Hepatocyte (in vitro differentiated cells): ENCODE measurements around the gene NDRG2. TPM values are rescaled to one million over a fixed set of nuclear protein-coding genes. Genes with fewer than 3 reads are reported as not detected.
A peak's percentile ranks its signal among the peaks of the same experiment; 100 is the strongest.

Experiments used
- DNase-seq: peaks from one replicate; pipeline ENCODE4 v3.0.0-alpha.2; 2016; ENCODE audit warnings: low spot score
- H2AFZ ChIP-seq: fragments of 200-600 bp; sonication (generic); 2 replicates; pipeline ENCODE4 v1.6.0; 2016; ENCODE audit warnings: antibody characterized with exemption, mild to moderate bottlenecking
- H3K27ac ChIP-seq: fragments of 200-600 bp; sonication (generic); 2 replicates; pipeline ENCODE4 v1.5.1; 2016; ENCODE audit warnings: mild to moderate bottlenecking
- H3K27me3 ChIP-seq: fragments of 200-600 bp; sonication (generic); 2 replicates; pipeline ENCODE4 v1.6.1; 2016
- H3K36me3 ChIP-seq: fragments of 200-600 bp; sonication (generic); replicated peaks from 2 replicates; pipeline ENCODE4 v1.5.1; 2016; ENCODE audit warnings: low read depth; ENCODE audit not compliant: insufficient read depth
- H3K4me1 ChIP-seq: fragments of 200-600 bp; sonication (generic); 2 replicates; pipeline ENCODE4 v1.5.1; 2016; ENCODE audit warnings: mild to moderate bottlenecking, moderate library complexity; ENCODE audit not compliant: insufficient read depth
- H3K4me2 ChIP-seq: fragments of 200-600 bp; sonication (generic); 2 replicates; pipeline ENCODE4 v1.6.0; 2016
- H3K4me3 ChIP-seq: fragments of 200-600 bp; sonication (generic); 2 replicates; pipeline ENCODE4 v1.5.1; 2016; ENCODE audit warnings: mild to moderate bottlenecking
- H3K79me2 ChIP-seq: fragments of 200-600 bp; sonication (generic); 2 replicates; pipeline ENCODE4 v1.6.0; 2017; ENCODE audit warnings: mild to moderate bottlenecking
- H3K9me2 ChIP-seq: fragments of 200-600 bp; sonication (generic); replicated peaks from 2 replicates; pipeline ENCODE4 v1.6.0; 2017; ENCODE audit warnings: mild to moderate bottlenecking; ENCODE audit not compliant: insufficient read depth
- H3K9me3 ChIP-seq: fragments of 200-600 bp; sonication (generic); 2 replicates; pipeline ENCODE4 v1.5.1; 2016; ENCODE audit warnings: low read depth, mild to moderate bottlenecking
- H4K20me1 ChIP-seq: fragments of 200-600 bp; sonication (generic); 2 replicates; pipeline ENCODE4 v1.6.0; 2016; ENCODE audit warnings: mild to moderate bottlenecking; ENCODE audit not compliant: insufficient read depth, poor library complexity, severe bottlenecking
- CTCF ChIP-seq: fragments of 200-600 bp; sonication (generic); IDR thresholded peaks from 2 replicates; pipeline ENCODE4 v1.5.1; 2016; ENCODE audit warnings: antibody characterized with exemption, mild to moderate bottlenecking; ENCODE audit not compliant: poor library complexity
- EZH2 ChIP-seq: fragments of 200-600 bp; sonication (generic); IDR thresholded peaks from 2 replicates; pipeline ENCODE4 v1.6.1; 2016; ENCODE audit warnings: antibody characterized with exemption, mild to moderate bottlenecking, borderline replicate concordance
- EZH2phosphoT487 ChIP-seq: fragments of 200-600 bp; sonication (generic); IDR thresholded peaks from one replicate; pipeline ENCODE4 v1.6.1; 2018; ENCODE audit warnings: antibody characterized with exemption, mild to moderate bottlenecking, low read depth, moderate library complexity; ENCODE audit not compliant: unreplicated experiment, severe bottlenecking
- WGBS: methylation state at CpG from one replicate; pipeline ENCODE4 v1.1.6; 2016; ENCODE audit warnings: low lambda C conversion rate; ENCODE audit errors: missing lambda C conversion rate; 5-methylcytosine and 5-hydroxymethylcytosine counted together
- polyA plus RNA-seq: library from polyadenylated mRNA; unstranded; fragments of >200 nt; fragmentation: Nextera tagmentation; extraction: Ambion mirVana; gene quantifications from 2 replicates; pipeline ENCODE4 v1.2.1, GENCODE V29; 2016
- total RNA-seq: library from RNA; depleted of rRNA; stranded (reverse); fragments of >200 nt; gene quantifications from 2 replicates; pipeline ENCODE4 v1.2.3, GENCODE V29; 2014

NDRG2 gene
- total and polyA plus RNA-seq, 2 experiments from 2014 or later, result 92.0 to 108 TPM

- Histone ChIP-seq H3K9me3 (no peaks in the 10 kb centered on the region), H3K36me3 (no peaks in the 10 kb centered on the region), H3K27ac (peak overlapping the region; percentile 96), H3K4me1 (peaks cover 16% of the 10 kb centered on the region), H3K27me3 (no peaks in the 10 kb centered on the region), H3K79me2 (peaks cover 27% of the 10 kb centered on the region), H3K4me3 (peak overlapping the region; percentile 99), H2AFZ (peak overlapping the region; percentile 93), H3K4me2 (peak overlapping the region; percentile 92), H4K20me1 (peaks cover 5% of the 10 kb centered on the region), H3K9me2 (no peaks in the 10 kb centered on the region)
- TF ChIP-seq EZH2 (no peak), EZH2phosphoT487 (no peak), CTCF (no peak)
- DNase-seq, result peak; percentile 55
- WGBS, result 3% methylated on average over 31 of the region's 40 CpGs
Observed at GRCh38 chr14:21069388-21070082, 44.7 kb upstream of the NDRG2 start.

GRCh38 chr14:21068521-21069387, 43.9 kb upstream of the NDRG2 start:
- peaks cover 4% of the 10 kb centered on the region for H4K20me1 ChIP-seq
- peak overlapping the region; percentile 99 for H3K4me3 ChIP-seq
- peak overlapping the region; percentile 92 for H3K4me2 ChIP-seq
- TF ChIP-seq CTCF, result peak; percentile 55
- TF ChIP-seq EZH2phosphoT487, result no peak
- H3K4me1 ChIP-seq, result peaks cover 16% of the 10 kb centered on the region
- H3K27me3 ChIP-seq, result no peaks in the 10 kb centered on the region
- peaks cover 19% of the 10 kb centered on the region for H3K79me2 ChIP-seq
- 7% methylated on average over 42 of the region's 45 CpGs for WGBS
- H2AFZ ChIP-seq, result peak overlapping the region; percentile 93
- no peaks in the 10 kb centered on the region for H3K9me2 ChIP-seq
- H3K27ac ChIP-seq, result peak overlapping the region; percentile 96
- no peaks in the 10 kb centered on the region for H3K36me3 ChIP-seq
- H3K9me3 ChIP-seq, result no peaks in the 10 kb centered on the region
- peak; percentile 80 for DNase-seq

GRCh38 chr14:21066882-21067502, 42.1 kb upstream of the NDRG2 start:
- H3K9me2 ChIP-seq, result no peaks in the 10 kb centered on the region
- H3K27me3 ChIP-seq, result no peaks in the 10 kb centered on the region
- peaks cover 3% of the 10 kb centered on the region for H3K79me2 ChIP-seq
- no peak overlapping the region for H2AFZ ChIP-seq
- H3K36me3 ChIP-seq, result no peaks in the 10 kb centered on the region
- no peak for DNase-seq
- TF ChIP-seq EZH2phosphoT487 (no peak), CTCF (peak; percentile 19)
- WGBS, result 76% methylated on average over 7 of the region's 7 CpGs
- H3K9me3 ChIP-seq, result no peaks in the 10 kb centered on the region
- no peak overlapping the region for H3K27ac ChIP-seq
- no peak overlapping the region for H3K4me3 ChIP-seq
- H4K20me1 ChIP-seq, result no peaks in the 10 kb centered on the region
- H3K4me1 ChIP-seq, result peaks cover 19% of the 10 kb centered on the region
- no peak overlapping the region for H3K4me2 ChIP-seq
